Measurements from ENCODE around the gene DOCK4. TPM values are rescaled to one million over a fixed set of nuclear protein-coding genes. Genes with fewer than 3 reads are reported as not detected.

The DOCK4 gene
- total RNA-seq, 1 donor from 2014 or later, result 32.2 TPM

DNA sequence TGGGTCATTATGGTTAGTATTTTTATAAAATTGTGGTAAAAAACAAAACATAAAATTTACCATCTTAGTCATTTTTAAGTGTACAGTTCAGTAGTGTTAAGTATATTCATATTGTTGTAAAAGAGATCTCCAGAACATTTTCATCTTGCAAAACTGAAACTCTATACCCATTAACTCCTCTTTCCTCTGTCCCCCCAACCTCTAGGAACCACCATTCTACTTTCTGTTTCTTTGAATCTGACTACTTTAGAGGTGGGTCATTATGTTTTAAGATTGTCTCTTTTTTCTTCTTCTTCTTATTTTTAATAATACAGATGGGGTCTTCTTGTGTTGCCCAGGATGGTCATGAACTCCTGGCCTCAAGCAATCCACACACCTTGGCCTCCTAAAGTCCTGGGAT, 84.1 kb downstream of the DOCK4 start:
- H3K36me3 Mint-ChIP-seq (ENCODE audit: low read depth, unreplicated experiment), result peaks cover 1% of the 10 kb centered on the region
- Histone ChIP-seq H3K9me3 (ENCODE audit: insufficient read depth, low read depth, low read length) (no peaks in the 10 kb centered on the region), H3K27ac (ENCODE audit: low read depth, low read length) (no peak overlapping the region), H2AFZ (ENCODE audit: low read depth, low read length) (no peak overlapping the region), H3K4me1 (ENCODE audit: insufficient read depth, low read length) (no peaks in the 10 kb centered on the region), H3K36me3 (ENCODE audit: insufficient read depth, low read length) (no peaks in the 10 kb centered on the region), H4K20me1 (ENCODE audit: insufficient read depth, low read length) (peaks cover 4% of the 10 kb centered on the region), H3K4me3 (ENCODE audit: insufficient read depth, low read depth, low read length) (no peak overlapping the region), H3K79me2 (ENCODE audit: insufficient read depth, low read length) (no peaks in the 10 kb centered on the region), H3K27me3 (ENCODE audit: insufficient read depth, low read length) (no peaks in the 10 kb centered on the region), H3K4me2 (ENCODE audit: low read length) (no peak overlapping the region), H3K9ac (ENCODE audit: low read length) (no peak overlapping the region)
- no peaks in the 10 kb centered on the region for H3K9me3 Mint-ChIP-seq (ENCODE audit: unreplicated experiment)
- H3K27ac Mint-ChIP-seq (ENCODE audit: unreplicated experiment), result no peak overlapping the region
- peaks cover 7% of the 10 kb centered on the region for H3K4me1 Mint-ChIP-seq (ENCODE audit: low read depth, unreplicated experiment)
- no peak overlapping the region for H3K4me3 Mint-ChIP-seq (ENCODE audit: unreplicated experiment)
- TF ChIP-seq, protein P1, sequence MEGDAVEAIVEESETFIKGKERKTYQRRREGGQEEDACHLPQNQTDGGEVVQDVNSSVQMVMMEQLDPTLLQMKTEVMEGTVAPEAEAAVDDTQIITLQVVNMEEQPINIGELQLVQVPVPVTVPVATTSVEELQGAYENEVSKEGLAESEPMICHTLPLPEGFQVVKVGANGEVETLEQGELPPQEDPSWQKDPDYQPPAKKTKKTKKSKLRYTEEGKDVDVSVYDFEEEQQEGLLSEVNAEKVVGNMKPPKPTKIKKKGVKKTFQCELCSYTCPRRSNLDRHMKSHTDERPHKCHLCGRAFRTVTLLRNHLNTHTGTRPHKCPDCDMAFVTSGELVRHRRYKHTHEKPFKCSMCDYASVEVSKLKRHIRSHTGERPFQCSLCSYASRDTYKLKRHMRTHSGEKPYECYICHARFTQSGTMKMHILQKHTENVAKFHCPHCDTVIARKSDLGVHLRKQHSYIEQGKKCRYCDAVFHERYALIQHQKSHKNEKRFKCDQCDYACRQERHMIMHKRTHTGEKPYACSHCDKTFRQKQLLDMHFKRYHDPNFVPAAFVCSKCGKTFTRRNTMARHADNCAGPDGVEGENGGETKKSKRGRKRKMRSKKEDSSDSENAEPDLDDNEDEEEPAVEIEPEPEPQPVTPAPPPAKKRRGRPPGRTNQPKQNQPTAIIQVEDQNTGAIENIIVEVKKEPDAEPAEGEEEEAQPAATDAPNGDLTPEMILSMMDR (IDR thresholded peaks at IDR 0.05; ENCODE audit: insufficient read depth, low read depth, low read length), result no peak
- TF ChIP-seq EZH2 (IDR thresholded peaks at IDR 0.05; ENCODE audit: insufficient read depth, low read length), result no peak
- DNase-seq (ENCODE audit: low read depth) (no peak), FAIRE-seq (no peak)
- H3K27me3 Mint-ChIP-seq (ENCODE audit: low read depth, unreplicated experiment), result no peaks in the 10 kb centered on the region

- H3K4me2 ChIP-seq (ENCODE audit: low read length), result no peak overlapping the region
- H3K4me1 ChIP-seq (ENCODE audit: insufficient read depth, low read length), result no peaks in the 10 kb centered on the region
- no peaks in the 10 kb centered on the region for H3K9me3 Mint-ChIP-seq (ENCODE audit: unreplicated experiment)
- H3K27ac ChIP-seq (ENCODE audit: low read depth, low read length), result no peak overlapping the region
- no peak for TF ChIP-seq EZH2 (IDR thresholded peaks at IDR 0.05; ENCODE audit: insufficient read depth, low read length)
- TF ChIP-seq, protein P1 (IDR thresholded peaks at IDR 0.05; ENCODE audit: insufficient read depth, low read depth, low read length), result no peak
- no peak overlapping the region for H3K4me3 ChIP-seq (ENCODE audit: insufficient read depth, low read depth, low read length)
- H3K36me3 ChIP-seq (ENCODE audit: insufficient read depth, low read length), result no peaks in the 10 kb centered on the region
- FAIRE-seq (no peak), DNase-seq (ENCODE audit: low read depth) (no peak)
- H3K9ac ChIP-seq (ENCODE audit: low read length), result no peak overlapping the region
- no peaks in the 10 kb centered on the region for H3K9me3 ChIP-seq (ENCODE audit: insufficient read depth, low read depth, low read length)
- peaks cover 4% of the 10 kb centered on the region for H4K20me1 ChIP-seq (ENCODE audit: insufficient read depth, low read length)
- H3K79me2 ChIP-seq (ENCODE audit: insufficient read depth, low read length), result no peaks in the 10 kb centered on the region
- no peak overlapping the region for H3K4me3 Mint-ChIP-seq (ENCODE audit: unreplicated experiment)
- H3K36me3 Mint-ChIP-seq (ENCODE audit: low read depth, unreplicated experiment), result peaks cover 1% of the 10 kb centered on the region
- H2AFZ ChIP-seq (ENCODE audit: low read depth, low read length), result no peak overlapping the region
- H3K27ac Mint-ChIP-seq (ENCODE audit: unreplicated experiment), result no peak overlapping the region
- no peaks in the 10 kb centered on the region for H3K27me3 ChIP-seq (ENCODE audit: insufficient read depth, low read length)
- no peaks in the 10 kb centered on the region for H3K27me3 Mint-ChIP-seq (ENCODE audit: low read depth, unreplicated experiment)
- H3K4me1 Mint-ChIP-seq (ENCODE audit: low read depth, unreplicated experiment), result peaks cover 8% of the 10 kb centered on the region
Observed at GRCh38 chr7:112121318-112121717, 84.9 kb downstream of the DOCK4 start.

- no peaks in the 10 kb centered on the region for H3K9me3 Mint-ChIP-seq (ENCODE audit: unreplicated experiment)
- Histone ChIP-seq H3K4me1 (ENCODE audit: insufficient read depth, low read length) (no peaks in the 10 kb centered on the region), H2AFZ (ENCODE audit: low read depth, low read length) (no peak overlapping the region), H3K79me2 (ENCODE audit: insufficient read depth, low read length) (no peaks in the 10 kb centered on the region), H4K20me1 (ENCODE audit: insufficient read depth, low read length) (peaks cover 4% of the 10 kb centered on the region), H3K4me3 (ENCODE audit: insufficient read depth, low read depth, low read length) (no peak overlapping the region), H3K27me3 (ENCODE audit: insufficient read depth, low read length) (no peaks in the 10 kb centered on the region), H3K4me2 (ENCODE audit: low read length) (no peak overlapping the region), H3K9ac (ENCODE audit: low read length) (no peak overlapping the region), H3K27ac (ENCODE audit: low read depth, low read length) (no peak overlapping the region), H3K9me3 (ENCODE audit: insufficient read depth, low read depth, low read length) (no peaks in the 10 kb centered on the region), H3K36me3 (ENCODE audit: insufficient read depth, low read length) (no peaks in the 10 kb centered on the region)
- FAIRE-seq, result no peak
- no peak overlapping the region for H3K27ac Mint-ChIP-seq (ENCODE audit: unreplicated experiment)
- H3K4me3 Mint-ChIP-seq (ENCODE audit: unreplicated experiment), result no peak overlapping the region
- H3K27me3 Mint-ChIP-seq (ENCODE audit: low read depth, unreplicated experiment), result no peaks in the 10 kb centered on the region
- DNase-seq (ENCODE audit: low read depth), result no peak
- peaks cover 1% of the 10 kb centered on the region for H3K36me3 Mint-ChIP-seq (ENCODE audit: low read depth, unreplicated experiment)
- TF ChIP-seq, protein P1 (IDR thresholded peaks at IDR 0.05; ENCODE audit: insufficient read depth, low read depth, low read length), result no peak
- no peak for TF ChIP-seq EZH2 (IDR thresholded peaks at IDR 0.05; ENCODE audit: insufficient read depth, low read length)
- H3K4me1 Mint-ChIP-seq (ENCODE audit: low read depth, unreplicated experiment), result peaks cover 9% of the 10 kb centered on the region
Observed at GRCh38 chr7:112120696-112121217, 85.4 kb downstream of the DOCK4 start.
